Measurements from ENCODE around the gene PRDX5.

Gene PRDX5

DNA sequence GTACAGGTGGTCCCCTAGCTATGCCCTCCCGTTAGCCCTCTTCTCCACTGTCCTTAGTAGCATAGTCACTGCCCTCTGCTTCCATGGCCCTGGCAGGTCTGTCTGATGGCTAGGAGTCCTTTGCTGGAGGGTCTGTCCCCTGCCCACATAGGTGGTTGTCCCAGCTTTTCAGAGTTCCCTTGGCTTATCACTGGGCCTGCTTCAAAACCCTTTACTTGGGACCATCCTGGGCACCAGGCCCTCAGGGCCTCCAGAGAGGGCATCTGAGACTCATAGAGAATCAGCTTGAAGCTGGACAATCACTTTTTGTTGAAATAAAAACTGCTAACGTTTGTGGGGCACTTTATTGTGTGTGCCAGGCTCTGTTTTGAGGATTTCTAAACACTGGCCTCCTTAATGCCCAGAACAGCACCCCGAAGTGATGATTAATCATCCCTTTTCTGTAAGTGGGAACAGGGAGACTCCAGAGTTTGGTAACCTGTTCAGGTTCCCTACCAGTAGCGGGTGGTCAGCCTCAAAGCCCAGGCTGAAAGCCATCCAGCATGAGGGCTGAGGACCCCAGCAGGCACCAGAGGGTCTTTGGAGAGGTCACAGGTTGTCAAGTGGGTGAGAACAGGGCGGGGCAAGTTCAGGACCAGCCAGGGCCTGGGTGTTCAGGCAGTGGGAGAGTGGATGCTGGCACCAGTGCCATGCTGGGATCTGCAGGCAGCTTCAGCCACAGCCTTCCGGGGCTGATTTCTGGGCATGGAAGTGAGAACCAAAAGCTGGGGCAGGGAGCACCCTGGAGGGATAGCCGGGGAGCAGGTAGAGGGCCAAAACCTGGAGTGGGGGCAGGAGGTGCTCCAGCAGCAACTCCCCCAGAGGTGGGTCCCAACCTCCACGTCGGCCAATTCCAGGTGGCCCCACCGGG lies 27.3 kb upstream of the PRDX5 start:
- DNase-seq = no peak

DNA sequence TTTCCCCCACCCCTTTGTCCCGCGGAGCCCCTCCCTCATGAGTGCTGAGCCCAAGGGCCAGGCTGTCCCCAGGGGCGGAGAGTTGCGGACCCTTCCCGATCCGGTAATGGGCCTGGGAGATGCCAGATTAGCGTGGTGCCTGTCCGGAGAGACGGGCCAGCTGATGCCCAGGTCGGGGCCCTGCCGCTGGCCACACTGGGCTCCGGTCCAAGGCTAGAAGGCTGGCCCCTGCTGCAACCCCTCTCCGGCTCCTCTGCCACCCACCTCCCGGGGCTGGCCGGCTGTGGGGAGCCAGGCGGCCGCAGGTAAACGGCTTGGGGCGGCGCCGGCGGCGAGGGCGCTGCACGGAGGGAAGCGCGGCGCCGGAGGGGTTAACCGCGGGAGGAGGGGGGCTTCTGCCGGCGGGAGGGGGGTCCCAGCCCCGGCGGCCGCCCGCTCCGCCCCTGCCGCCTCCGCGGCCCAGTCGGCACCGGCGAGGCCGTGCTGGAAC lies 26.6 kb upstream of the PRDX5 start, which contains the start of gene KCNK4:
Gene KCNK4, plus strand, starts transcription at position 41 of the 490 bp plus-strand sequence. CDS start 1,717 bp downstream, outside the sequence.
- DNase-seq = no peak

- DNase-seq = no peak
Observed at GRCh38 chr11:64291752-64292459, 26.0 kb upstream of the PRDX5 start.

GRCh38 chr11:64292460-64293254 lies 25.3 kb upstream of the PRDX5 start:
- no peak for DNase-seq

DNA sequence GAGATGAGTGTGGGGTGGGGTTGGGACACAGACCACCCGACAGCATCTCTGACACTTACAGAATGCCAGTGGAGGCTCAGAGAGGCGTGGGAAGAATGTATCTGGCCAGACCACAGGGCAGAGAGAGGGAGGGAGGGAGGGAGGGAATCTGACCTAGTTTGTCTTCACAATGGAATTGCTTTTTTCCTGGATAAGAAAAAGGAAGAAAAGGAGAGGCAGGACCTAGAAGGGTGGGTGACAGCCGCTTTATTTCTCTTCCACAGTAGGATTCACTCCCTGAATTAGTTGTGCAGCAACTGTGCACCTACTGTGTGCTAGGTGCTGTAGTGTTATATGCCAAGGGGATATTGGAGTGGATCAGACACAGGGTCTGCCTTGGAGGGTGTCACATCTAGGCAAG lies 23.1 kb upstream of the PRDX5 start:
- no peak for DNase-seq

DNA sequence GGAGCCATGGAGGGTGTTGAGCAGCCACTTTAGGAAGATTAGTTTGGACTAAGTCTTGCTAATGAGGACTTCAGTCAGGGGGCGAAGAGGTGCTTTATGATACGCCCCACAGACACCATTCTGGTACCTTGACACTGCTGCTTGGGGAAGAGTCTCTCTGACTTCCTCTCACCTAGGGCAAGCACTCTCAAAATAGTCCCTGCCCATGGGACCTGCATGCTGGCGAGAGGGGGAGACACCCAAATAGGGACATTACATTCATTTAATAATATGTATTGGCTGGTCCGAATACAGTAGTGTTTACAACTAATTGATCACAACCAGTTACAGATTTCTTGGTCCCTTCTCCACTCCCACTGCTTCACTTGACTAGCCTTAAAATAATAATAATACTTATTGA lies 22.2 kb upstream of the PRDX5 start:
- DNase-seq = no peak

- DNase-seq = no peak
Observed at GRCh38 chr11:64296236-64296635, 21.7 kb upstream of the PRDX5 start.

- no peak for DNase-seq
Observed at GRCh38 chr11:64296830-64297698, 20.9 kb upstream of the PRDX5 start.

DNA sequence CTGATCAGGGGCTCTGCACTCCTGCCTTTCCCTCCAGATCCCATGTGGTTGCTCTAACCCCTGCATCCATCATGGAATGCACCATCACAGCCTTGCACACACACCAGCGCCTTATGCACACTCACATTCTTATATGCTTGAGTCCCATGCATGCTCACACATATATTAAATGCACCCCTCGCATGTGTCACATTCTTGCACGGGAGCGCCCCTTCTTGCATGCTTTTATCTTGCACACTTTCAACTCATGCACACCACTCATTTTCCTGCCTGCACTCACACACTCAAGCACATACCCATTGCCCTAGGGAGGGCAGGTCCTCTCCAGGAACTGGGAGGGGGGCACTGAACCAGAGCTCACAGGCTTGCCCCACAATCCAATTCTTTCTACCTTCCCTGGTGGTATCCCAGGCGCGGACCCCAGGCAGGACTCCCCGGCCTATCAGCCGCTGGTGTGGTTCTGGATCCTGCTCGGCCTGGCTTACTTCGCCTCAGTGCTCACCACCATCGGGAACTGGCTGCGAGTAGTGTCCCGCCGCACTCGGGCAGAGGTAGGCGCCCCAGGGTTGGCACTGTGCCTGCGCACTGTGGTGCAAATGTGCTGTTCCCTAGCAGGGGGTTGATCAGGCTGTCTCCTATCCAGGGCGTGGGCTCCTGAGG lies 20.1 kb upstream of the PRDX5 start:
- no peak for DNase-seq

DNA sequence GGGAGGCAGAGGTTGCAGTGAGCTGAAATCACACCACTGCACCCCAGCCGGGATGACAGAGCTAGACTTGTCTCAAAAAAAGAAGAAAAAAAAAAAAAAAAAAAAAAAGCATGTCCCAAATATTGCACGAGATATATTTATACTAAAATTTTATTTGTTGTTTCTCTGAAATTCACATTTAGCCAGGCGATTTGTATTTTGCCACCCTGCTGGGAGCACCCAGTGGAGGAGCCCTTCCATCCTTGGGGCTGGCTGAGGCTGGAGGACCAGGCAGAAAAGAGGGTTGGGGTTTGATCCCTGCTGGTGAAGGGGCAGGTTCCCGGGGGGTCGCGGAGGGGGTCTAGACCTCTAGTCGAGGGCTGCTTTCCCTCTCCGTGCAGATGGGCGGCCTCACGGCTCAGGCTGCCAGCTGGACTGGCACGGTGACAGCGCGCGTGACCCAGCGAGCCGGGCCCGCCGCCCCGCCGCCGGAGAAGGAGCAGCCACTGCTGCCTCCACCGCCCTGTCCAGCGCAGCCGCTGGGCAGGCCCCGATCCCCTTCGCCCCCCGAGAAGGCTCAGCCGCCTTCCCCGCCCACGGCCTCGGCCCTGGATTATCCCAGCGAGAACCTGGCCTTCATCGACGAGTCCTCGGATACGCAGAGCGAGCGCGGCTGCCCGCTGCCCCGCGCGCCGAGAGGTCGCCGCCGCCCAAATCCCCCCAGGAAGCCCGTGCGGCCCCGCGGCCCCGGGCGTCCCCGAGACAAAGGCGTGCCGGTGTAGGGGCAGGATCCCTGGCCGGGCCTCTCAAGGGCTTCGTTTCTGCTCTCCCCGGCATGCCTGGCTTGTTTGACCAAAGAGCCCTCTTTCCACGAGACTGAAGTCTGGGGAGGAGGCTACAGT lies 18.7 kb upstream of the PRDX5 start:
- no peak for DNase-seq

- DNase-seq = no peak
Observed at GRCh38 chr11:64299847-64300648, 17.9 kb upstream of the PRDX5 start, which contains the start of gene CATSPERZ. CATSPERZ (plus strand) TSS chr11:64300358; CDS start chr11:64300411, 53 bp downstream.

GRCh38 chr11:64303109-64304031 lies 14.6 kb upstream of the PRDX5 start:
- DNase-seq = no peak

DNA sequence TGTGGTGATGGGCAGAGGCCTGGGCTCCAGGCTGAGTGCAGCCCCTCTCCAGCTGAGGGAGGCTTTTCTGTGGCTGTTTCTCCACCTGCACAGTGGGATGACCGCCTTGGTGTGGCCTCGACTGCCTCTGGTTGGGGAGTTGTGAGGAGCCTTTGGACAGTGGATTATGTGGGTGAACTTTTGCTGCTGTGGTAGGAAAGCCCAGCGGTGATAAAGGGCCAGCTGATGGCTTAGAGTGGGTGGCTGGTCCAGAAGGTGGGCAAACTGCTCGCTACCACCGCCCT lies 13.9 kb upstream of the PRDX5 start:
- no peak for DNase-seq

DNA sequence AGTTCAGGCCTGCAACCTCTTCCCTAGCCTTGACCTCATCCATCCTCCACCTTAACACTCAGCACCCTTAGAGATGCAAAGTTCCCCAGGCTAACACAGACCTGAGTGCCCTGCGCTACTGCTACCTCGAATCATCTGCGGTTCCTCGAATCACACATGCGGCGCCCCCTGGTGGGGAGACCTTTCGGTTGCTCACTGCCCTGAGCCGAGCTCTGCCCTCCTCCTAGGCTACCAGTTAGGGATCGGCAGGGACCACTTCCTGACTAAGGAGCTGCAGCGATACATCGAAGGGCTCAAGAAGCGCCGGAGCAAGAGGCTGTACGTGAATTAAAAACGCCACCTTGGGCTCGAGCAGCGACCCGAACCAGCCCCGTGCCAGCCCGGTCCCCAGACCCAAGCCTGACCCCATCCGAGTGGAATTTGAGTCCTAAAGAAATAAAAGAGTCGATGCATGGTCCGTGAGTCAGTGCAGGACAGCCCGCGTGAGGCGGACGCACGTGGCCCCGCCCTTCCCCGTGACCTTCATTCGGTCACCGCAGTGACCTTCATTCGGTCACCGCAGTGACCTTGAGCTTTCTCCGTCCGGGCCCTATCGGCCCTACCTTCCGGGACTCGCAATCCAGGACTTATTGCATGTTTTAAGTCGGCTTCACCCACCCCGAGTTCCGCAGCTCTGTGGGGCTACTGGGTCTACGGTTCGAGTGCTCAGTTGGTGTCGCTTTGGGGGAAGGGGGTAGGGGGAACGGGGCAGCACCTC lies 13.4 kb upstream of the PRDX5 start:
- DNase-seq = peak; percentile 77 to 89

DNA sequence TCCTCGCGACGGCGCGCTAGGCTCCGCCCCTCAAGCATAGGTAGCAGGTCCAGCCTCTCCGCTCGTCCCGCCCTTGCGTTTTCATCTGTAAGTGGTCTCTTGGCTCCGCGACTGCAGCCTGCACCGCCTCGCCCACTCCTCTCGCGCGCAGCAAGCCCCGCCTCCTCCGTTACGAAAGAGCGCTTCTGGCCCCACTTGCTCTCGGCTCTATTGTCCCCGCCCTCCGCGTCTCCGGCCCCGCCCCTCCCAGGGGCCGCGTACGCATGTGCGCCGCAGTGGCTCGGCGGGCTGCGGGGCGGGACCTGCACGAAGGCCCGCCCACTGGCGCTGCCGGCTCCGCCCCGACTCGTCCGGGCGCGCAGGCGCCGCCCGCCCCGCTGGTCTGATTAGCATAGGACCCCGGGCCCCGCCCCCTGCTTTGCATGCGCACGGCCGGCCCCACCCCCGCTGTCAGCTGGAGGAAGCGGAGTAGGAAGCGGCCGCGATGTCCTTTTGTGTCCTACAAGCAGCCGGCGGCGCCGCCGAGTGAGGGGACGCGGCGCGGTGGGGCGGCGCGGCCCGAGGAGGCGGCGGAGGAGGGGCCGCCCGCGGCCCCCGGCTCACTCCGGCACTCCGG lies 12.7 kb upstream of the PRDX5 start, which contains the start of gene ESRRA:
Gene ESRRA, plus strand, starts transcription at position 450 of the 616 bp plus-strand sequence. CDS start 1,656 bp downstream, outside the sequence.
- peak; percentile 99 for DNase-seq

- DNase-seq = peak; percentile 55 to 61
Observed at GRCh38 chr11:64305691-64306562, 12.0 kb upstream of the PRDX5 start.

Data from AML-193 (cell line).